ENCODE results near the gene TTC39C. TPM values are rescaled to one million over a fixed set of nuclear protein-coding genes. Genes with fewer than 3 reads are reported as not detected.

Gene TTC39C
- total RNA-seq, 2 experiments from 2014 or later, result 82.6 to 91.8 TPM

DNA sequence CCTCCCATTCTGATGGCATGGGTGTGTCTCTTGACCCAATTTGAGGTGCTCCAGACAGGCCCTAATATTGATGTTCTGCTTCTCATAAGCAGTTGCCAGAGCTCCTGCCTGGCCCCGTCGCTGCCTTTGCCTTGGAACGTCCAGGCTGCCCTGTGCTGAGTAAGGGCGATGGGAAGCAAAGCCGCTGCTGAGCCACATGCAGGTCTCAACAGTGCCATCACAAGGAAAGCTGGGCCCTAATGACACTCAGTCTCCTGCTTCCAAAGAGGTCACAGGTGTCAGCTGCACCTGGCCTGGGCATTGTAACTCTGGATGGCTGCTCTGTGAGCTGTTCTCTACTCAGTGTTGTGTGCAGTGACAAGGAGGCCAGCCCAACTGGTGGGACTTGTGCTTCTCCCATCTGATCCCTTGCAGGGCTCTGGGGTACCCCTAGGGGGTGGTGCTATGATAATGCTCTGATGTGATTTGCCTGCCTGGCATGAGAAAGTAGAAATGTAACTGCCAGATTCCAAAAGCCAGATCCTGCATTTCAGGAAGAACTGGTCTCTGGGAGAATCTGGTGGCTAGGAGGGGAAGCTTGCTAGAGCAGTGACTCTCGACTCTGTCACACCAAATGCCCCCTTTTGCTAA, 8.7 kb downstream of the TTC39C start:
- H3K4me1 ChIP-seq (ENCODE audit: insufficient read depth, low read length), result peaks cover 93% of the 10 kb centered on the region
- POLR2A ChIA-PET, result interaction anchor here (0.6 to 1.5 kb wide), 2 partner anchors 42 to 119 kb away, joined by 3 read pairs; no protein-coding TSS in a partner anchor
- no peak for ATAC-seq (ENCODE audit: poor library complexity)

DNA sequence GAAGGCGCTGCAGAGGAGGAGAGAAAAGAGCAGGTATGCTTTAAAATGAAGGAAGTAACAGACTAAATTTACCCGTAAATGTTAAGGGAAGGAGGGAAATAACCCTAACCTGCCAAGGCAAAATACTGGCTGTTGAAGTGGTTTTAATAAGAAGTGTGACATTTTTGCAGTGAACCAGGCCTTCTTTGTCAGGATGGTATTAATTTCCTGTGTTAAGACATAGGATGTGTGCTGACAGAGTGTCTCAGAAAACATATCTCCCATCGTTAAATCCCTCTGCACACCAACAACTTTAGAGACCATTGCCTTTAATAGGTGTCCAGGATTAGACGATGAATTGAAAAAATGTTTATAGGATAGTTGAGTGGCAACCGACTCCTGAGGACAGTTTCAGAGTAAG, 9.9 kb downstream of the TTC39C start:
- H3K27ac Mint-ChIP-seq, result peak overlapping the region; percentile 52
- no peaks in the 10 kb centered on the region for H3K9me3 Mint-ChIP-seq
- peaks cover 50% of the 10 kb centered on the region for H3K36me3 ChIP-seq (ENCODE audit: insufficient read depth, low read length)
- H3K36me3 Mint-ChIP-seq (ENCODE audit: low read depth), result peaks cover 78% of the 10 kb centered on the region
- no peaks in the 10 kb centered on the region for H3K27me3 ChIP-seq (ENCODE audit: control insufficient read depth in 1 of 2, insufficient read depth in 2 of 2, low read length in 2 of 2)
- no peaks in the 10 kb centered on the region for H3K27me3 Mint-ChIP-seq
- ChIA-PET CTCF (no interaction called here), POLR2A (no interaction called here)
- H3K27ac ChIP-seq (ENCODE audit: low read depth in 1 of 2, low read length in 2 of 2), result no peak overlapping the region
- intact Hi-C loops (cut with DNase I, micrococcal nuclease), result no loop called here
- no peaks in the 10 kb centered on the region for H3K9me3 ChIP-seq (ENCODE audit: control insufficient read depth in 1 of 2, insufficient read depth in 1 of 2, low read length in 2 of 2)
- no peak for DNase-seq
- H3K4me1 Mint-ChIP-seq (ENCODE audit: low read depth), result peaks cover 96% of the 10 kb centered on the region
- H3K4me3 Mint-ChIP-seq, result peak overlapping the region; percentile 6
- TF ChIP-seq, protein P1, sequence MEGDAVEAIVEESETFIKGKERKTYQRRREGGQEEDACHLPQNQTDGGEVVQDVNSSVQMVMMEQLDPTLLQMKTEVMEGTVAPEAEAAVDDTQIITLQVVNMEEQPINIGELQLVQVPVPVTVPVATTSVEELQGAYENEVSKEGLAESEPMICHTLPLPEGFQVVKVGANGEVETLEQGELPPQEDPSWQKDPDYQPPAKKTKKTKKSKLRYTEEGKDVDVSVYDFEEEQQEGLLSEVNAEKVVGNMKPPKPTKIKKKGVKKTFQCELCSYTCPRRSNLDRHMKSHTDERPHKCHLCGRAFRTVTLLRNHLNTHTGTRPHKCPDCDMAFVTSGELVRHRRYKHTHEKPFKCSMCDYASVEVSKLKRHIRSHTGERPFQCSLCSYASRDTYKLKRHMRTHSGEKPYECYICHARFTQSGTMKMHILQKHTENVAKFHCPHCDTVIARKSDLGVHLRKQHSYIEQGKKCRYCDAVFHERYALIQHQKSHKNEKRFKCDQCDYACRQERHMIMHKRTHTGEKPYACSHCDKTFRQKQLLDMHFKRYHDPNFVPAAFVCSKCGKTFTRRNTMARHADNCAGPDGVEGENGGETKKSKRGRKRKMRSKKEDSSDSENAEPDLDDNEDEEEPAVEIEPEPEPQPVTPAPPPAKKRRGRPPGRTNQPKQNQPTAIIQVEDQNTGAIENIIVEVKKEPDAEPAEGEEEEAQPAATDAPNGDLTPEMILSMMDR (IDR thresholded peaks at IDR 0.05), result no peak
- peaks cover 92% of the 10 kb centered on the region for H3K4me1 ChIP-seq (ENCODE audit: insufficient read depth, low read length)
- no peak overlapping the region for H3K4me3 ChIP-seq (ENCODE audit: low read length)
- ATAC-seq (ENCODE audit: poor library complexity), result no peak

More for the DNA sequence above, 8.7 kb downstream of the TTC39C start:
- no peak for DNase-seq
- Mint-ChIP-seq H3K27ac (peak overlapping the region; percentile 86), H3K4me3 (peak overlapping the region; percentile 8), H3K9me3 (no peaks in the 10 kb centered on the region), H3K4me1 (ENCODE audit: low read depth) (peaks cover 96% of the 10 kb centered on the region), H3K27me3 (no peaks in the 10 kb centered on the region), H3K36me3 (ENCODE audit: low read depth) (peaks cover 84% of the 10 kb centered on the region)
- no peaks in the 10 kb centered on the region for H3K9me3 ChIP-seq (ENCODE audit: control insufficient read depth in 1 of 2, insufficient read depth in 1 of 2, low read length in 2 of 2)
- H3K4me3 ChIP-seq (ENCODE audit: low read length), result no peak overlapping the region
- intact Hi-C loops (cut with DNase I, micrococcal nuclease), result no loop called here
- H3K27me3 ChIP-seq (ENCODE audit: control insufficient read depth in 1 of 2, insufficient read depth in 2 of 2, low read length in 2 of 2), result no peaks in the 10 kb centered on the region
- CTCF ChIA-PET, result no interaction called here
- H3K36me3 ChIP-seq (ENCODE audit: insufficient read depth, low read length), result peaks cover 50% of the 10 kb centered on the region
- TF ChIP-seq, protein P1 (IDR thresholded peaks at IDR 0.05), result no peak
- H3K27ac ChIP-seq (ENCODE audit: low read depth in 1 of 2, low read length in 2 of 2), result no peak overlapping the region

DNA sequence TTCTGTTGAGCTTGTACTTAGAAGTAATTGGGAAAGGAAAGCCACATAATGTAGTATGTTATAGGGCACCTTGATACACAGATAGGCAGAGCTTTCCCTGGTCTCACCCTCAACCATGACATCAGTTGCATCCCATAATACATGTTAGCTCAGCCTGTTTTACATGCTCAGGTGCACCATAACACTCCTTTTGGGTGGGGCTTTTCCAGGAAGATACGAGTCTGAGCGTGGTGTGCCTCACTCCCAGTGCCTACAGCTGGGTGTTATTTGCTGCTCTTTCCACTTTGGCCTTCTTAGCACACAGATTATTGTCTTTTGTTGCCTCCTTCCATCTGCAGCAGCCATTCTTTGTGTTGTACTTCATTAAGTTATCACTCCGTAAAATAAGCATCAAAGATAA, 11.9 kb downstream of the TTC39C start:
- Mint-ChIP-seq H3K27ac (peak overlapping the region; percentile 57), H3K36me3 (ENCODE audit: low read depth) (peaks cover 72% of the 10 kb centered on the region), H3K4me3 (peak overlapping the region; percentile 28), H3K9me3 (no peaks in the 10 kb centered on the region), H3K27me3 (no peaks in the 10 kb centered on the region), H3K4me1 (ENCODE audit: low read depth) (peaks cover 94% of the 10 kb centered on the region)
- intact Hi-C loops (cut with DNase I, micrococcal nuclease), result no loop called here
- H3K27ac ChIP-seq (ENCODE audit: low read depth in 1 of 2, low read length in 2 of 2), result no peak overlapping the region
- peaks cover 38% of the 10 kb centered on the region for H3K36me3 ChIP-seq (ENCODE audit: insufficient read depth, low read length)
- ChIA-PET CTCF (no interaction called here), POLR2A (interaction anchor here (2.0 to 2.3 kb wide), 2 partner anchors 11 to 16 kb away, joined by 5 read pairs; no protein-coding TSS in a partner anchor)
- TF ChIP-seq, protein P1 (IDR thresholded peaks at IDR 0.05), result no peak
- no peaks in the 10 kb centered on the region for H3K9me3 ChIP-seq (ENCODE audit: control insufficient read depth in 1 of 2, insufficient read depth in 1 of 2, low read length in 2 of 2)
- no peak overlapping the region for H3K4me3 ChIP-seq (ENCODE audit: low read length)
- H3K27me3 ChIP-seq (ENCODE audit: control insufficient read depth in 1 of 2, insufficient read depth in 2 of 2, low read length in 2 of 2), result no peaks in the 10 kb centered on the region
- peaks cover 84% of the 10 kb centered on the region for H3K4me1 ChIP-seq (ENCODE audit: insufficient read depth, low read length)
- DNase-seq (no peak), ATAC-seq (ENCODE audit: poor library complexity) (no peak)
